Measurements from ENCODE around the gene CD302. TPM values are rescaled to one million over a fixed set of nuclear protein-coding genes. Genes with fewer than 3 reads are reported as not detected.

Gene CD302
- total and polyA plus RNA-seq, 2 experiments from 2014 or later = 10.5 to 13.9 TPM

DNA sequence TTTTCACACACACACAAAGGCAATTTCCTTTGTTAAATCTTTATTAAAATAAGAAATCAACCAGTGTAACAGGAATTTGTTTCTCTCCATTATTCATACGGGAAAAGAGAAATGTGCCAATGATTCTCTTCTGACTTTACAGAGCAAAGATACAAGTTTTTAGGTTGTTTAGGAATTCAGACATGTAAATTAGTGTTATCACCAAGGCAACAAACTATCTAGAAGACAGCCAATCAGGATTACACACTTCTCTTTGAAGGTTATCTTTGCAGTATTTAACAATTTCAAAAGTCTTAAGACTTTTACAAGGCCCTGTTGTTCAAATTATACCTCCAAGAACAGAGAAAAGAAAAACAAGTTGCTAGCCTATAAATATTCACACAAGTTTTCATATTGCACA is 14.5 kb downstream of the CD302 start:
- no peaks in the 10 kb centered on the region for H3K27me3 ChIP-seq (replicated peaks; ENCODE audit: insufficient read depth)
- peaks cover 34% of the 10 kb centered on the region for H3F3A ChIP-seq (ENCODE audit: insufficient read depth)
- no peak overlapping the region for H3K4me2 ChIP-seq (ENCODE audit: unreplicated experiment)
- no peaks in the 10 kb centered on the region for H4K20me1 ChIP-seq (ENCODE audit: insufficient read depth)
- no peak overlapping the region for H3K4me3 ChIP-seq
- H3K9me2 ChIP-seq (ENCODE audit: insufficient read depth) = no peaks in the 10 kb centered on the region
- no peak overlapping the region for H3K27ac ChIP-seq
- H3K9ac ChIP-seq = no peak overlapping the region
- H3K9me3 ChIP-seq (ENCODE audit: low read depth) = no peaks in the 10 kb centered on the region
- in situ Hi-C loops (cut with MboI) = no loop called here
- WGBS, 2 experiments (ENCODE audit: low coverage in 1 of 2, low lambda C conversion rate in 2 of 2, missing lambda C conversion rate in 2 of 2) = 10 to 23% methylated on average over 1 of the region's 1 CpG
- no peaks in the 10 kb centered on the region for H3K4me1 ChIP-seq (ENCODE audit: insufficient read depth)
- H3K79me2 ChIP-seq (ENCODE audit: insufficient read depth) = no peaks in the 10 kb centered on the region
- H2AFZ ChIP-seq = no peak overlapping the region
- TF ChIP-seq EZH2 (IDR thresholded peaks at IDR 0.05; ENCODE audit: insufficient read depth, poor library complexity, severe bottlenecking) (no peak), EZH2phosphoT487 (IDR thresholded peaks at IDR 0.05; ENCODE audit: insufficient read depth, low read depth) (no peak)
- no peak for DNase-seq
- no peaks in the 10 kb centered on the region for H3K36me3 ChIP-seq (ENCODE audit: low read depth)

GRCh38 chr2:159776321-159776720 is 21.7 kb downstream of the CD302 start:
- in situ Hi-C loops (cut with MboI) = no loop called here
- Histone ChIP-seq H3K4me2 (ENCODE audit: unreplicated experiment) (no peak overlapping the region), H3K27ac (no peak overlapping the region), H3F3A (ENCODE audit: insufficient read depth) (peaks cover 58% of the 10 kb centered on the region), H3K27me3 (replicated peaks; ENCODE audit: insufficient read depth) (no peaks in the 10 kb centered on the region), H4K20me1 (ENCODE audit: insufficient read depth) (no peaks in the 10 kb centered on the region), H3K79me2 (ENCODE audit: insufficient read depth) (no peaks in the 10 kb centered on the region), H3K4me1 (ENCODE audit: insufficient read depth) (no peaks in the 10 kb centered on the region), H3K36me3 (ENCODE audit: low read depth) (peaks cover 12% of the 10 kb centered on the region), H3K9ac (no peak overlapping the region), H2AFZ (no peak overlapping the region), H3K4me3 (no peak overlapping the region), H3K9me3 (ENCODE audit: low read depth) (no peaks in the 10 kb centered on the region), H3K9me2 (ENCODE audit: insufficient read depth) (no peaks in the 10 kb centered on the region)
- 68 to 78% methylated on average over 3 of the region's 3 CpGs for WGBS, 2 experiments (ENCODE audit: low coverage in 1 of 2, low lambda C conversion rate in 2 of 2, missing lambda C conversion rate in 2 of 2)
- no peak for DNase-seq
- TF ChIP-seq EZH2phosphoT487 (IDR thresholded peaks at IDR 0.05; ENCODE audit: insufficient read depth, low read depth) = no peak
- no peak for TF ChIP-seq EZH2 (IDR thresholded peaks at IDR 0.05; ENCODE audit: insufficient read depth, poor library complexity, severe bottlenecking)

DNA sequence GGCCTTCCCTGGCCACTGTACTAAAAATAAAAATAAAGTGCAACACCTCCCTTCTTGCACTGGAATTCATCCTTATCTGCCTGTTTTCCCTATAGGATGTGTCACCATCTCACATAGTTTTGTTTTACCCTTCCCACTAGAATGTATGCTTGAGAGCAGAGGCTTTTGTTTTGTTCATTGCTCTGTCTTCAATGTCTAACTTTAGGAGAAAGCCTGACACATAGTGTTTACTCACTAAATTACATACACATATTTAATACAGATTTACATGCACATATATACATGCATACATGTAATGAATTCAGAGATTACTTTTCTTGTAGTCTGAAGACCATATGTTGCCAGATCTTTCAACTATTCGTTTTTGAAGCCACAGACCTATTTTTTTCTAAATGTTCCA is 23.0 kb downstream of the CD302 start:
- Histone ChIP-seq H4K20me1 (ENCODE audit: insufficient read depth) (no peaks in the 10 kb centered on the region), H3K4me1 (ENCODE audit: insufficient read depth) (no peaks in the 10 kb centered on the region), H3K9me3 (ENCODE audit: low read depth) (no peaks in the 10 kb centered on the region), H3K27me3 (replicated peaks; ENCODE audit: insufficient read depth) (no peaks in the 10 kb centered on the region), H3K79me2 (ENCODE audit: insufficient read depth) (0 out of 2 replicates have a peak, but pooled peaks cover 9% of the 10 kb centered on the region), H3K9ac (no peak overlapping the region), H2AFZ (no peak overlapping the region), H3K27ac (no peak overlapping the region), H3K36me3 (ENCODE audit: low read depth) (peaks cover 19% of the 10 kb centered on the region), H3F3A (ENCODE audit: insufficient read depth) (peaks cover 58% of the 10 kb centered on the region), H3K4me2 (ENCODE audit: unreplicated experiment) (no peak overlapping the region), H3K9me2 (ENCODE audit: insufficient read depth) (no peaks in the 10 kb centered on the region), H3K4me3 (no peak overlapping the region)
- WGBS, 2 experiments (ENCODE audit: low coverage in 1 of 2, low lambda C conversion rate in 2 of 2, missing lambda C conversion rate in 2 of 2) = 12 to 17% methylated on average over 1 of the region's 1 CpG
- DNase-seq = no peak
- in situ Hi-C loops (cut with MboI) = no loop called here
- TF ChIP-seq EZH2 (IDR thresholded peaks at IDR 0.05; ENCODE audit: insufficient read depth, poor library complexity, severe bottlenecking) (no peak), EZH2phosphoT487 (IDR thresholded peaks at IDR 0.05; ENCODE audit: insufficient read depth, low read depth) (no peak)

DNA sequence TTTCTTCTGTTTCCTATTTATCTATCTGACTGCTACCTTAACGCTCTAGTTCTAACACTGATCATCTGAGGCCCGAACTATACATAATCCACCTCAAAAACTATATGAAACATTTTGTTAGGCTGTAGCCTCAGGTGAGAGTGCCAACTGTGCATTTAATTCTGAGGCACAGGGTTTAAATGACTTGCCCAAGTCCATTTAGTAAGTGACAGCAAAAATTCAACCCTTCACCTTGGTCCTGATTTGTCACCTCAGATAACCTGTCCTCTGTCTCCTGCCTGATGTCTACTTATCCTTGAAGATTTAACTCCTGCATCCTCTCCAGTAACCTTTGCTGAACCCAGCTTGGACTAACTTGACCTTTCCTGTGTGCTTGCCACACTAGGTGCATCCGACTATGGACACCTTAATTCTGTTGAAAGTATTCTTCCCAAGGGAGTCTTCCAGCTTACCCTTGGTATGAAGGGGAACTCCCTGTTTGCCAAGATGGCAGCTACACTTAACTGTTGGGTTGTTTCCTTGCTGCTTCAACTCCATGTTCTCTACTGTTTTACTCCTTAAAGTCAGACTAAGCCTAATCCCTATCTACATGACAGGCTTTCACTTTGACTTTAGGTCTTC is 23.5 kb downstream of the CD302 start:
- WGBS, 2 experiments (ENCODE audit: low coverage in 1 of 2, low lambda C conversion rate in 2 of 2, missing lambda C conversion rate in 2 of 2) = 65 to 68% methylated on average over 3 of the region's 3 CpGs
- no peak for DNase-seq
- H3K36me3 ChIP-seq (ENCODE audit: low read depth) = peaks cover 24% of the 10 kb centered on the region
- no peaks in the 10 kb centered on the region for H3K9me3 ChIP-seq (ENCODE audit: low read depth)
- in situ Hi-C loops (cut with MboI) = no loop called here
- TF ChIP-seq EZH2 (IDR thresholded peaks at IDR 0.05; ENCODE audit: insufficient read depth, poor library complexity, severe bottlenecking) (no peak), EZH2phosphoT487 (IDR thresholded peaks at IDR 0.05; ENCODE audit: insufficient read depth, low read depth) (no peak)
- no peaks in the 10 kb centered on the region for H3K27me3 ChIP-seq (replicated peaks; ENCODE audit: insufficient read depth)
- no peaks in the 10 kb centered on the region for H4K20me1 ChIP-seq (ENCODE audit: insufficient read depth)
- no peaks in the 10 kb centered on the region for H3K4me1 ChIP-seq (ENCODE audit: insufficient read depth)
- 0 out of 2 replicates have a peak, but pooled peaks cover 12% of the 10 kb centered on the region for H3K79me2 ChIP-seq (ENCODE audit: insufficient read depth)
- no peak overlapping the region for H3K27ac ChIP-seq
- H3K4me3 ChIP-seq = no peak overlapping the region
- H3K9me2 ChIP-seq (ENCODE audit: insufficient read depth) = no peaks in the 10 kb centered on the region
- H3K4me2 ChIP-seq (ENCODE audit: unreplicated experiment) = no peak overlapping the region
- H3F3A ChIP-seq (ENCODE audit: insufficient read depth) = peaks cover 60% of the 10 kb centered on the region; the same call in 1 of the 2 replicates
- H2AFZ ChIP-seq = no peak overlapping the region
- H3K9ac ChIP-seq = no peak overlapping the region

Data from GM23248 (cell line).